ENCODE data around the gene SLC16A5.

- no peak for TF ChIP-seq POLR2A (IDR thresholded peaks at IDR 0.05)
- TF ChIP-seq CTCF (IDR thresholded peaks at IDR 0.05 in 4 of 5, conservative IDR thresholded peaks at IDR 0.05 in 1 of 5) = no peak
These were observed 1.1 kb upstream of the SLC16A5 start for GRCh38 chr17:75086496-75087181.
